ENCODE results near the gene SRRD.
A peak's percentile ranks its signal among the peaks of the same experiment; 100 is the strongest.

Gene SRRD

DNA sequence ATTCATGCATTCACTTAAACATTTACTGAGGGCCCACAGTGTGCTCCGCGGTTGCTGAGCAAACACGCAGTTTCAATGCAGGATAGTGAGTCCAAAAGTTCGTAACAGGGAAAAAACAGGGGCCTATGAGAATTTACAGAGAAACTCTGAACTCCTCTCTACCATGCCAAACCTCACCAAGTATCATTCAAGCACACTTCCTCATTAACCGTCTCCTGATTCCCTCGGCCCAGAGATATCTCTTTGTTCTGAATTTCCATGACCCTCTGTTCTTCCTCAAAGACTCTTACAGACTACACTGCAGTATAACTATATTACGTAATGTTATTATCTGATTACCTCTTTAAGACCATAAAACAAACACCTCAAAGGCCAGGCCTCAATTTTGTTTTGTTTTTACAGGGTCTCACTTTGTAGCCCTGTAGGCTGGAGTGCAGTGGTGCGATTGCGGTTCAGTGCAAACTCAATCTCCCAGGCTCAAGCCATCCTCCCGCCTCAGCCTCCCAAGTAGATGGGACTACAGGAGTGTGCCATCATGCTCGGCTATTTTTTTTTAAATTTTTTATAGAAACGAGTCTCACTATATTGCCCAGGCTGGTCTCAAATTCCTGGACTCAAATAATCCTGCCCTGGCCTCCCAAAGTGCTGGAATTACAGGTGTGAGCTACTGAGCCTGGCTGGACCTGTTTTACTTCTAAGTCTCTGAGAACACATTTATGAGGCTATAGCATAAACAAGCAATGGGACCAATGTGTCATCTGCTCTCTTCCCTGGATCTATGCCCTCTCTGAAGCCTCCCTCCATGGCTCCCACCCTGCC, 3.7 kb upstream of the SRRD start:
- peak; percentile 47 for DNase-seq (ENCODE audit: low read depth, low spot score)
- peak overlapping the region; percentile 50 for H3K4me3 ChIP-seq (ENCODE audit: low read length)

DNA sequence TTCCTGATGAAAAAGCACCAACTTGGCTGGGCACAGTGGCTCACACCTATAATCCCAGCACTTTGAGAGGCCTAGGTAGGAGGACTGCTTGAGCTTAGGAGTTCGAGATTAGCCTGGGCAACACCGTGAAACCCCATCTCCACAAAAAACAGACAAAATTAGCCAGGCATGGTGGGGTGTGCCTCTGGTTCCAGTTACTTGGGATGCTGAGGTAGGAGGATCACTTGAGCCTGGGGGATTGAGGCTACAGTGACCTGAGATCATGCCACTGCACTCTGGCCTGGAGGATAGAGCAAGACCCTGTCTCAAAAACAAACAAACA, 3.1 kb upstream of the SRRD start:
- peak overlapping the region; percentile 50 for H3K4me3 ChIP-seq (ENCODE audit: low read length)
- DNase-seq (ENCODE audit: low read depth, low spot score): no peak

DNA sequence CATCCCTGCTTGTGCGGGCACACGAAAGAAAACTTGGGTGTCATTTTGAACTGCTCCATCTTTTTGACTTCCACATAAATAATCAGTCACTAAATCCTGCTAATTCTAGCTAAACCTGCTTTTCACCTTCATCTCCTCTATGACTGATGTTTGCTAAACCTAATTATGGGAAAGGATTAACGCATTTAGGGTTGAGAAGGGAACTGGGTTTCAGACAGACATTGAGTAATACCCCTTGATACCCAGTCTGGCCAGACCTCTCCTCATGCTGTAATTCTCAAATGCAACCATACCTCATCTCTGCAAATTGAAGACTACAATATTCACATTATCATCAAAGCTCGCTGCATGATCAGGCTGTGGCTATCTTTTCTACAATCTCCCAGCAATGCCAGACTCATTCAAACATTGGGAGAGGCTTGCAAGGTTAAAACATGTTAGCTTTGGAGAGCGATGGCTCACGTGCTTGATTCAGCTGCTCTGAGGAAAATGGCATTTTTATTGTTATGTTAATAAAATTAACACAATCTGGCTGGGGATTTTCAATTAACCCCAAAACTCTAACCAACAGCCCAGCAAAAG, 2.5 kb upstream of the SRRD start:
- no peak for DNase-seq (ENCODE audit: low read depth, low spot score)
- peak overlapping the region; percentile 77 for H3K4me3 ChIP-seq (ENCODE audit: low read length)

DNA sequence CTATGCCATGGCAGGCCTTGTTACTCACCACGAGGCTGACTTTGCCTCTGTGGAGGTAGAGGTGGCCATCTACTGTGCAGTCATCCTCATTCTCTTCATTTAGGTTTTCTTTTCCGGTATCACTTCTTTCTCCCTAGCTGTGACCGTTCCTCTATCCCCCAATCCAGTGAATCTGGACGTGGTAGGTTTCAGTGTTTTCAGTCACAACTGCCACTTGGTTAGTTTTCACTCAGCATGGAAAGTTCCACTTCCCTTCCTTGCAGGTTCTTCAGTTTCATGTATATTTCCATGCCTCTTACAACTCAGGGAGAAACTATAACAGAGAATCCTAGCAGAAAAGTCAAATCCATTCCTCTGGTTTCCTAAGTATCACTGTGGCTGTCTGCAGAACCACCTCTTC, 2.0 kb upstream of the SRRD start:
- no peak for DNase-seq (ENCODE audit: low read depth, low spot score)
- H3K4me3 ChIP-seq (ENCODE audit: low read length): peak overlapping the region; percentile 77

DNA sequence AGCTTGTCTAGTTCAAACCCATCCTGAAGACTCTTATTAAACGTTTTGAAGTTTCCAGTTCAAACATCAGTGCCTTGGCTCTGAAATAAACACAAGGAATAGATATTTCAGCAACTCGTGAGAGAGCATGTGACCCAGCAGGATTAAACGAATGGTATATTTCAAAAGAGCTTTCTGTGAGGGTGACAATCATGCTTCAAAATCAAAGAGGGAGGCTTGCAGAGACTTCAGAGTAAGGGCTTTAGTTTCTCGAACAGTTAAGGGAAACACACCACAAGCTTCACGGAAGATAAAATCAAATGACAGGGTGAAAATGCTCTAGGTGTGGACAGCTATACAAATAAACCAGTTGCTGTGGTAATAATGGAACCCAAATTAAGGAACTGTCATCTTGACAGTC, 1.5 kb upstream of the SRRD start:
- peak; percentile 54 for DNase-seq (ENCODE audit: low read depth, low spot score)
- peak overlapping the region; percentile 77 for H3K4me3 ChIP-seq (ENCODE audit: low read length)

DNA sequence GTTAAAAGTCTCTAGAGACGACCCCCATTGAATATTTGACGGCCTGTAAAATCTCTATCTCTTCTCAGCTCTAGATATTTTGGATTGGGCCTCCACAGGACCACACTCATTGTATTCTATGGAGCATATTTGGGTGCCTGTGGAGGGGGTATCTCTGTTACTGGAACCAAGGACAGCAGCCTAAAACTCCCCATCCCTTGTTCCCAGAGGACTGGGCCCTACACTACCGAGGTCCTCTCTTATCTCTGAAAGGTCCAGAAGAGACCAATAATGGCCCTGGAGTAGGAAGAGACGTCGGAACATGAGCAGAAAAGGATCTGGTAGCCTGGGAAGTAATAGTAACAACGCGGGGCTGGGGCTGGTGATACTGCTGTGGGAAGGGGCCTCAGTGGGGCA, 636 bp upstream of the SRRD start:
- H3K4me3 ChIP-seq (ENCODE audit: low read length): peak overlapping the region; percentile 77
- no peak for DNase-seq (ENCODE audit: low read depth, low spot score)

DNA sequence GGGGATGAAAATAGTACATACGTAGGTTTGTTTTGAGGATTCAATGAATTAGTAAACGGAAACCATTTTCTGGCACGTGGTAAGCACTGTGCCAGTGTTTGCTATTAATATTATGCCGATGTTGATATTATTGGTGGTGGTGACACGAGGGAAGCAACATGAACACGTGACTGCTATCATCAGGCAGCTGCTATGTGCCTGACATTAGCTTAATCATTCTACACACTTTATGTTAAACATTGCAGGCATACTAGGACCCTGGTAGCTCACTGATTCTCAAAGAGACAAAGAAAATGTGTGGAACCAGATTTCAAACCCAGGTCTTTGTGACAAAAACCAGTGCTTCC, 656 bp downstream of the SRRD start:
- no peak for DNase-seq (ENCODE audit: low read depth, low spot score)
- peak overlapping the region; percentile 77 for H3K4me3 ChIP-seq (ENCODE audit: low read length)

DNA sequence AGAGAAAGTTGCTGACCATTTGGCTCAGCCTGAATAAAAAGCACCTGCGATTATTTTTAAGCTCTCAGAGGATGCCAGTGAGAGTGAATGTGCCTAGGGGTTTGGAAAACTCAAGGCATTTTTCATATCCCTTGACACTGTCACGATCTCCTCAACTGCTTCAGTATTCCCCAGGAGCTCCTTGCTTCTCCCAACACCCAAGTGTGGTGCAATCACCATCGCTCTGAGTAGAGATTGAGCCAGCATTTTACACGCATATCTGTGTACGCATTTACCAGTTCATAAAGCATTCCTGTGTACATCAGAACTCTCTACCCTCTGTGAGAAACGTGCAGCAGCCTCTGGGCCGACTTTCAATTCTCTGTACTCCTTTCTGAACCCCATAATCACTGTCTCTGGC, 1.3 kb downstream of the SRRD start:
- peak overlapping the region; percentile 77 for H3K4me3 ChIP-seq (ENCODE audit: low read length)
- DNase-seq (ENCODE audit: low read depth, low spot score): no peak

DNA sequence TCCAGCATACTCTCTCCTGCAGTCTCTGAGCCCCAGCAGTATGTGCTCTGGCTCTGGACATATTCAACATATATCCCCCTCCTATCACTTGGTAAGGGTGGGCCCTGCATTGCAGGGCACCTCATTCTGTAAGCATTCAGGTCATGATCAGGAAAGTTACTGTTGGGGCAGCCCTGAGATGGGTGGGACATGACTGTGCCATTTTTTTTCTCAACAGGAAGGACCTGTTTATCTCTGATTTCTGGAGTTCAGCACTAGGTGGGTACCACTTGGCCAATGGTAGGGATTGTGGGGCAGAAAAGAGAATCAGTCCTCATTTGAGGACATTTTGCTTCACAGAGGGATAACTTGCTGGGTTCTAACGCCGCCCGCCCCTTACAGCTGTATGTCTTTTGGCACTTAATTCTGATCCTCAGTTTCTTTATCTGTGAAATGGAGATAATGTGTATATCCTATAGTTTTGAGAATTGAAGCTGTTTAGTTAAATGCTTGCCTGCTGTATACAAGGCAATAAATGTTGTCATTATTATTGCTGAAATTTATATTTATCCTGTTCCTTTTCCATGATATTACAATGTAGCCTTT, 2.2 kb downstream of the SRRD start:
- H3K4me3 ChIP-seq (ENCODE audit: low read length): no peak overlapping the region
- DNase-seq (ENCODE audit: low read depth, low spot score): no peak

DNA sequence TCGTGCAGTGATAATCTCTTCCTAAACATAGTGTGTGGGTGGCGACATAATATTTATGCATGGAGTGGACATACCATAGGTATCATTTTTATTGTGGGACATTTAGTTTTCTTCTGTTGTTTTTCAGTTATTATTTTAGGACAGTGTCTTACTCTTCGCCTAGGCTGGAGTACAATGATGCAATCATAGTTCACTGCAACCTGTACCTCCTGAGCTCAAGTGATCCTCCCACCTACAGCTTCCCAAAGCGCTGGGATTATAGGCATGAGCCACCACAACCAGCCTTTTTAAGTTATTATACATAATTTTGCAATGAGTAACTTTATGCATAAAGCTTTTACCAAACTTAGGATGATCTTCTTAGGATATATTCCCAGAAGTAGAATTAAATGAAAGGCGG, 2.7 kb downstream of the SRRD start:
- no peak overlapping the region for H3K4me3 ChIP-seq (ENCODE audit: low read length)
- DNase-seq (ENCODE audit: low read depth, low spot score): no peak

DNA sequence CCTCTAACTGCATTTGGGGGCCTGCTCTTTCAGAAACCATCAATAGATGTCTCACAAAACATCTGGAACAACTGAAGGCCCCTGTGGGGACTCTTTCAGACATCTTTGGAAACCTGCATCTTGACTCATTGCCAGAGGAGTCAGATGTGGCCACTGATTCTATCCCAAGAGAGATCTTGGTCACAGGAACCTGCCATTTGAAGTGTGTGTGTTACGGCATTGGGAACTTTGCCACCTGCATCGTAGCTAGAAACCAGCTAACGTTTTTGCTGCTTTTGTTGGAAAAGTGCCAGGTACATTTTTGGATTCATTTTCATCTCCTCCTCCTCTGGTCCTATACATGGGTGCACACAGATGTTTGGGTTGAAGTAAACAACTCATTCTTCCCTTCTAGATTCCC, 4.3 kb downstream of the SRRD start:
- H3K4me3 ChIP-seq (ENCODE audit: low read length): peak overlapping the region; percentile 2; the same call in 1 of the 2 replicates
- DNase-seq (ENCODE audit: low read depth, low spot score): peak; percentile 80

DNA sequence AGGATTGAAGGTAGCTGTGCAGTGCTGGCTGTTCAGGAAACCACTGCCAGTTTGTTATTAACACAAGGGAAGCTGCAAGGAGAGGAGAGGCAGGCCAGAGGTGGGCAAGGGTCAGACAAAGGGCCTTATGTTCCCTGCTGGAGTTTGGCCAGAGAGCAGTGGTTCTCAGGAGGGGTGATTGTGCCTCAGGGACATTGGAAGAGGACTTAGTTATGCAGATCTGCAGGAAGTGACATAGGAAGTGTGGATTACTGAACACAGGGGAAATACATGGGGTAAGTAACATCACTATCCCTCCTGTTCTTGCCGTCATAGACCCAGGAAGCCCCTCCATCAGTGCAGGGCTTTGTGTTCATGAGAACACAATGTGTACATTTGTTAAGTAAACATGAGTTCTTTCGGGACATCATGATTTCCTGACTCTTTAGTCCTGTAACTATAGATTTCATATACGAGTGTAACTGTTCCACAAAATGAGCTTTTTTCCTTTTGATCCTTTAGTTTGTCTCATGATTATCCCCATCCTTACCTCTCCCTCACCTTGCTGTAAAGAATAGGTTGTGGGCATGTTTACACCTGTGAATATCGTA, 5.9 kb downstream of the SRRD start:
- no peak for DNase-seq (ENCODE audit: low read depth, low spot score)
- H3K4me3 ChIP-seq (ENCODE audit: low read length): no peak overlapping the region

DNA sequence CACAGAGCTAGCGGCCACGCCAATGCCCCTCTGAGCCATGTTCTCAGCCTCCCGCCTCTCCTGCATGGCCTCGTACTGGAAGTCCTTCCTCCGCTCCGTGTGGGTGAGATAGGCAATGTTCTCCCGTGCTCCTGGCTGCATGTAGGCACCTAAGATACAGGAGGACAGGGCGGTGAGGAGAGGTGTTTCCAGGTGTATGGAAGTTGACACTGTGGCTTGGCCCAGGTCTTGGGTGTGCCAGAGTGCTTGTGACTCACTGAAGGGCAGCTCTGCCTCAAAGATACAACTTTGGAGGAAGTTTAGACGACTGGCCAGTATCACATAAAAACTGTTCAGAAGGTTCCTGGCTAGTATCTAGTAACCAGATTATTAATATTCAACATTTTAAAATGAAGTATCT, 8.5 kb downstream of the SRRD start:
- no peak overlapping the region for H3K4me3 ChIP-seq (ENCODE audit: low read length)
- DNase-seq (ENCODE audit: low read depth, low spot score): no peak

DNA sequence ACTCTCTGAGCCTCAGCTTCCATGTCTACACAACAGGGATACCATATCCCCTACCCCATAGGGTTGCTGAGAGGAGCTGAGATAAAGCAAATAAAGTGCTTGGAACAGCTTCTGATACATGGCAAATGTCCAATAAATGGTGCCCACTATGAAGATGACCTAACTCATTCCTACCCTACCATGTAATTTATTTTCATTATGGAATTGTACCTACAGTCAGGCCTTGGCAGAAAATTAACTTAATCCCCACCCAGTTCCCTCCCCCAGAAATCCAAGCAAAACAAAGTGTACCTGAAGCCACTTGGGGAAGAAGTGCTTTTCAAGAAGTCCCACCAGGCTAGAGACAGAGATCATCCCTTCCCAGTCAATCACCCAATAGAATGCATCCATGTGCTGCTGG, 10.8 kb downstream of the SRRD start:
- no peak overlapping the region for H3K4me3 ChIP-seq (ENCODE audit: low read length)
- no peak for DNase-seq (ENCODE audit: low read depth, low spot score)

DNA sequence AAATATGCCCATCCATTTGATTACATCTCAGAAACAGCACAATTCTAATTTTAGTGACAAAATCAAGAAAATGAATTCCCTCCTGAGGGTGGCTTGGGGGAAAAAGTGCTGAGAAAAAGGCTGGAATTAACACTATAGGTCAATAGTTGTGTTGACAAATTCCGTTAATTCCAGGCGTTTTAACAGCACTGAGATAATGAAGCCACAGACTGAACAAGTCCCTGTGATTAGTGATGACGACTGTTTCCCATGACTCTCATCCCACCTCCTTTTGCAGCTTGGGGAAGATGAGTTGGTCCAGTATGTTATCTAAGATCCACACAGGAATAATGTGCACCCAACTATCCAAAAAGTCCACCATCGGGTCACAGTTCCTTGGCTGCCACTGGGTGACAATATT, 12.8 kb downstream of the SRRD start:
- H3K4me3 ChIP-seq (ENCODE audit: low read length): no peak overlapping the region
- DNase-seq (ENCODE audit: low read depth, low spot score): no peak

DNA sequence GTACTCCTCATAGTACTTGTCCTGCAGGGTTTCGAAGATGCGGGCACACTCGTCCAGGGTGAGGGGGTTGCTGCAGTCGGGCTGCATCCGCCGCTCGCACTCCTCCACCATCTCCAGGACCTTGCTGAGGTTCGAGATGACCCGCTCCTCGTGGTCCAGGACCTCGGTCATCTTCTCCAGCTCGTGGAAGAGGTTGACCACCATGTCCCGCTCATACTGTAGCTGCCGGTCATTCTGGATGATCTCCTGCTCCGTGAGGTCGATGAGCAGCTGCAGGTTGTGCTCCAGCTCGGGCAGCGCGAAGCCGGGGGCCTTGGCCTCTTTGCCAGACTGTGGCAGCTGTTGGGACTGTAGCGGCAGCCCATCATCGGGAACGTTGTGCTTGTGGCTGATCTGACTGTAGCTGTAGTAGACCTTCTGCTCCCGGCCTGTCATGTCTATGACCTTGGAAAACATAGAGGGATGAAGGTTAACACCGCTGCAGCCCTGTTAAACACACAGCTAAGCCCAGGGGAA, 15.6 kb downstream of the SRRD start:
- no peak overlapping the region for H3K4me3 ChIP-seq (ENCODE audit: low read length)
- no peak for DNase-seq (ENCODE audit: low read depth, low spot score)

DNA sequence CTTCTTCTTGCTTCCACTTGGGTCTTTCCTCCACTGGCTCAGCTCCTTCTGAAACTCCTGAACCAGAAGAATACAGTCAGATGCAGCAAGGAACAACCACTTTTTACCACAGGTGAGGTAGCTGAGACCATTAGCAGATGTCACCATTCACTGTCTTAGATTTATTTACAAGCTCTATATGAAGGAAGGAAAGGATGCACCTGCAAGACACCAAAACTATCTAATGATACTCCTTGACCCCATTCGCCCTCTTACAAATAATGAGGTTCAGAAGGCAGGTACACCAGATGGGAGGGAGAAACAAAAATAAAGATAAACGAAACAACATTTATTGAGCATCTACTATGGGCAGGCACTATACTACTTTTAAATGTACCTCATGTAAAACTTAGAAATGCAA, 18.3 kb downstream of the SRRD start:
- DNase-seq (ENCODE audit: low read depth, low spot score): no peak
- H3K4me3 ChIP-seq (ENCODE audit: low read length): no peak overlapping the region

DNA sequence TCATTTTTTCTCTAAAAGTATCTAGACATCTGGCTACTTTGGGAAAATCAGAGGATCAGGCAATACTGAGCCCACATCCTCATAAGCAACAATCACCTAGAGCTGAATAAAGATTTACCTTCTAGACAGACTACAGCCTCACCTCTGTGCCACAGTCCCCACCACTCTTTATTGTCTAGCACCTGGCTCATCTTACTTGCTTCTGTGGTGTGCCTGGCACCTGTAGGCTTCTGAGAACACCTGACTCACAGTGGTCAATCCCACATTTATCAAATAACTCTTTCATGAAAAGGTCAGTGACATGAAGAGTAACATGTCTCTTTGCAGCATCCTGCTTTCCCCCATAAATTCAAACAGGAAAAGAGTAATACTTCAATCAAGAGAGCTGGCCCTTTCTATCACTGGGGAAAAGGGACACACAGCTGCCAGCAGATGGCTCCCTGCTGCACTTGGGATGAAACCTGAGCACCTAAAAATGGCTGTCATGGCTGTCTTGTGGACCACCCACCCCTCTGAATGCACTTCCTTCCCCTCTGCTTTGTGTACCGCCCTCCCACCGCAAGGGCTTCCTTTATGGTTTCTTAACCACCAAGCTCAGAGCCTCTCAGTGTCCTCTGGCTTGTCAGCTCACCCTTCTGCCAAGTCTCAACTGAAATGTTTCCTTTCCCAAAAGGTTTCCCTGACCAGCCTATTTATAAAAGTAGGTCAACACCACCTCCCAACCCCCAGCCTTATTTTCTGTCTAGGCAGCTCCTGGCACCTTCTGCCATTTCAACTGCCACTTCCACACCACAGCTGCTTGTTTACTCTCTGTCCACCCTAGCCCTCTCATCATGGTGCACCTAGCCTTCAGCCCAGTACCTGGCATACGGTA, 19.2 kb downstream of the SRRD start:
- peak; percentile 97 for DNase-seq (ENCODE audit: low read depth, low spot score)
- H3K4me3 ChIP-seq (ENCODE audit: low read length): peak overlapping the region; percentile 31

DNA sequence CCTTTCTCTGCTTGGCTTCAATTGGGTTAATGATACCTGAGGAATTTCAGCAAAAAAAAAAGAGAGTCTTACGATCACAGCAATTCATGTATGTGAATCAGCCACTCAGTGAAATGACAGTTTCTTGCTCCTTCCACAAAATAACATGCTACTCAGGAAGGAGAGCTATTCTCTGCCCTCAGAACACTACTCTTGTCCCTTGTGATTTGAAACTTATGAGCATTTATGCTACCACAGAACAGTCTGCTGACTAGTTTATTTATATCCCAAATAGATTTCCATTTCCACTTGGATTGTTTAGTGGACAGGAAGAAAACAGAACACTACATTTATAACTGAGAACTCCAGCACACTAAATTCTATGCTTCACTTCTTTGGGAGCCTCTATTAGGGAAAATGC, 20.1 kb downstream of the SRRD start:
- no peak for DNase-seq (ENCODE audit: low read depth, low spot score)
- no peak overlapping the region for H3K4me3 ChIP-seq (ENCODE audit: low read length)

All from Jurkat, Clone E6-1 (cell line).